K562 (cell line): ENCODE data around the gene LRRC14B. TPM values are rescaled to one million over a fixed set of nuclear protein-coding genes. Genes with fewer than 3 reads are reported as not detected.

Experiments used
- polyA plus RNA-seq, 8 experiments: library from polyadenylated mRNA; depleted of rRNA in 4 of 8; stranded (reverse) in 5 of 8; unstranded in 3 of 8; fragments of >200 nt; fragmentation: Nextera tagmentation in 2 of 8; fragmentation: Illumina TruSeq in 1 of 8; extraction: Ambion mirVana in 2 of 8; extraction: Trizol in 1 of 8; gene quantifications; 2 replicates each; pipeline versions ENCODE4 v1.2.1 to v1.2.3, GENCODE V29; 2011 to 2014; ENCODE audit warnings: inconsistent platforms in 1 of 8, missing spikeins in 1 of 8
- small RNA-seq: library from RNA; depleted of rRNA; stranded (forward); fragments of <200 nt; gene quantifications from one replicate; pipeline ENCODE3, GENCODE V24; 2014
- total RNA-seq, 7 experiments: library from RNA; depleted of rRNA in 6 of 7; stranded (reverse); fragments of >200 nt in 6 of 7; fragmentation: Illumina TruSeq in 2 of 7; extraction: Trizol in 2 of 7; gene quantifications; 2 replicates each; pipeline versions ENCODE4 v1.2.1 to v1.2.3, GENCODE V29; 2011 to 2021; ENCODE audit warnings: low replicate concordance in 1 of 7

The LRRC14B gene
- total and polyA plus RNA-seq, 9 of the 15 experiments (the other 6 are each of a cell fraction or from before 2014, with no cell fraction given) = not detected

Small RNA genes within 50 kb of the gene (small RNA-seq; reads per million reads assigned to genes)
- gene RF00019 = not detected

Other genes with a start within 250 kb of the LRRC14B start
- not detected in 2 replicates for gene PLEKHG4B, start 99.3 kb upstream of the LRRC14B start, total RNA-seq (2014; rRNA removed)
- not detected in 2 replicates for gene PLEKHG4B, start 99.3 kb upstream of the LRRC14B start, total RNA-seq (2014; rRNA removed; fragmentation: Illumina TruSeq; extraction: Trizol)
- gene PLEKHG4B, start 99.3 kb upstream of the LRRC14B start, total RNA-seq (2015; rRNA removed; fragmentation: Illumina TruSeq; extraction: Trizol) = not detected in 2 replicates
- 0.02 and 0.04 TPM in 2 replicates for gene PLEKHG4B, start 99.3 kb upstream of the LRRC14B start, total RNA-seq (2021)
- gene PLEKHG4B, start 99.3 kb upstream of the LRRC14B start, polyA plus RNA-seq (2011; rRNA removed) = not detected in 2 replicates
- not detected in 2 replicates for gene PLEKHG4B, start 99.3 kb upstream of the LRRC14B start, polyA plus RNA-seq (2014; fragmentation: Illumina TruSeq; extraction: Trizol)
- gene PLEKHG4B, start 99.3 kb upstream of the LRRC14B start, polyA plus RNA-seq (2014; fragmentation: Nextera tagmentation; extraction: Ambion mirVana) = not detected
- gene PLEKHG4B, start 99.3 kb upstream of the LRRC14B start, polyA plus RNA-seq (2014; rRNA removed) = not detected in 2 replicates
- 3.1 and 3.8 TPM in 2 replicates for gene CCDC127, start 26.7 kb downstream of the LRRC14B start, total RNA-seq (2014; rRNA removed)
- 3.2 and 3.6 TPM in 2 replicates for gene CCDC127, start 26.7 kb downstream of the LRRC14B start, total RNA-seq (2014; rRNA removed; fragmentation: Illumina TruSeq; extraction: Trizol)
- 3.2 and 3.8 TPM in 2 replicates for gene CCDC127, start 26.7 kb downstream of the LRRC14B start, total RNA-seq (2015; rRNA removed; fragmentation: Illumina TruSeq; extraction: Trizol)
- 4.3 and 4.5 TPM in 2 replicates for gene CCDC127, start 26.7 kb downstream of the LRRC14B start, total RNA-seq (2021)
- gene CCDC127, start 26.7 kb downstream of the LRRC14B start, polyA plus RNA-seq (2011; rRNA removed) = 3.0 and 4.1 TPM in 2 replicates
- 2.7 and 2.9 TPM in 2 replicates for gene CCDC127, start 26.7 kb downstream of the LRRC14B start, polyA plus RNA-seq (2014; fragmentation: Illumina TruSeq; extraction: Trizol)
- gene CCDC127, start 26.7 kb downstream of the LRRC14B start, polyA plus RNA-seq (2014; fragmentation: Nextera tagmentation; extraction: Ambion mirVana) = 1 to 10 TPM; 4.4 to 4.5 TPM
- 2.8 and 4.2 TPM in 2 replicates for gene CCDC127, start 26.7 kb downstream of the LRRC14B start, polyA plus RNA-seq (2014; rRNA removed)
- 103 and 146 TPM in 2 replicates for gene SDHA, start 26.8 kb downstream of the LRRC14B start, total RNA-seq (2014; rRNA removed)
- gene SDHA, start 26.8 kb downstream of the LRRC14B start, total RNA-seq (2014; rRNA removed; fragmentation: Illumina TruSeq; extraction: Trizol) = 130 TPM in 2 replicates
- 113 and 115 TPM in 2 replicates for gene SDHA, start 26.8 kb downstream of the LRRC14B start, total RNA-seq (2015; rRNA removed; fragmentation: Illumina TruSeq; extraction: Trizol)
- gene SDHA, start 26.8 kb downstream of the LRRC14B start, total RNA-seq (2021) = 185 and 191 TPM in 2 replicates
- 130 and 203 TPM in 2 replicates for gene SDHA, start 26.8 kb downstream of the LRRC14B start, polyA plus RNA-seq (2011; rRNA removed)
- 146 and 152 TPM in 2 replicates for gene SDHA, start 26.8 kb downstream of the LRRC14B start, polyA plus RNA-seq (2014; fragmentation: Illumina TruSeq; extraction: Trizol)
- 100 to 1,000 TPM in 1 of 2 experiments, 10 to 100 TPM in 1; 82.9 to 136 TPM for gene SDHA, start 26.8 kb downstream of the LRRC14B start, polyA plus RNA-seq (2014; fragmentation: Nextera tagmentation; extraction: Ambion mirVana)
- gene SDHA, start 26.8 kb downstream of the LRRC14B start, polyA plus RNA-seq (2014; rRNA removed) = 112 and 118 TPM in 2 replicates
- 197 and 226 TPM in 2 replicates for gene PDCD6, start 80.2 kb downstream of the LRRC14B start, total RNA-seq (2014; rRNA removed)
- gene PDCD6, start 80.2 kb downstream of the LRRC14B start, total RNA-seq (2014; rRNA removed; fragmentation: Illumina TruSeq; extraction: Trizol) = 196 and 217 TPM in 2 replicates
- gene PDCD6, start 80.2 kb downstream of the LRRC14B start, total RNA-seq (2015; rRNA removed; fragmentation: Illumina TruSeq; extraction: Trizol) = 187 and 193 TPM in 2 replicates
- gene PDCD6, start 80.2 kb downstream of the LRRC14B start, total RNA-seq (2021) = 148 and 156 TPM in 2 replicates
- 350 and 487 TPM in 2 replicates for gene PDCD6, start 80.2 kb downstream of the LRRC14B start, polyA plus RNA-seq (2011; rRNA removed)
- gene PDCD6, start 80.2 kb downstream of the LRRC14B start, polyA plus RNA-seq (2014; fragmentation: Illumina TruSeq; extraction: Trizol) = 192 and 199 TPM in 2 replicates
- gene PDCD6, start 80.2 kb downstream of the LRRC14B start, polyA plus RNA-seq (2014; fragmentation: Nextera tagmentation; extraction: Ambion mirVana) = 10 to 100 TPM; 36.4 to 50.0 TPM
- gene PDCD6, start 80.2 kb downstream of the LRRC14B start, polyA plus RNA-seq (2014; rRNA removed) = 231 and 257 TPM in 2 replicates
- 0.82 and 1.1 TPM in 2 replicates for gene AHRR, start 130.2 kb downstream of the LRRC14B start, total RNA-seq (2014; rRNA removed)
- 0.18 and 0.61 TPM in 2 replicates for gene AHRR, start 130.2 kb downstream of the LRRC14B start, total RNA-seq (2014; rRNA removed; fragmentation: Illumina TruSeq; extraction: Trizol)
- 1.2 TPM in 2 replicates for gene AHRR, start 130.2 kb downstream of the LRRC14B start, total RNA-seq (2015; rRNA removed; fragmentation: Illumina TruSeq; extraction: Trizol)
- gene AHRR, start 130.2 kb downstream of the LRRC14B start, total RNA-seq (2021) = 1.6 and 1.8 TPM in 2 replicates
- gene AHRR, start 130.2 kb downstream of the LRRC14B start, polyA plus RNA-seq (2011; rRNA removed) = 0.68 and 1.3 TPM in 2 replicates
- gene AHRR, start 130.2 kb downstream of the LRRC14B start, polyA plus RNA-seq (2014; fragmentation: Illumina TruSeq; extraction: Trizol) = 0.43 and 0.72 TPM in 2 replicates
- gene AHRR, start 130.2 kb downstream of the LRRC14B start, polyA plus RNA-seq (2014; fragmentation: Nextera tagmentation; extraction: Ambion mirVana) = under 1 TPM in 1 of 2 experiments, not detected in 1; 0.06 TPM
- 0.89 and 1.8 TPM in 2 replicates for gene AHRR, start 130.2 kb downstream of the LRRC14B start, polyA plus RNA-seq (2014; rRNA removed)